PFSK-1 (cell line): Measurements from ENCODE around the gene MTG2.

ENCODE experiments used
- FOXP2 ChIP-seq: optimal IDR thresholded peaks from 2 replicates; pipeline ENCODE3; 2011; ENCODE audit warnings: borderline replicate concordance, control low read depth, inconsistent platforms; ENCODE audit not compliant: insufficient read depth; ENCODE audit errors: extremely low read length, extremely low read depth
- POLR2AphosphoS5 ChIP-seq: IDR thresholded peaks from 2 replicates; pipeline ENCODE4 v1.6.1; 2012; ENCODE audit warnings: low read depth, mild to moderate bottlenecking, control low read depth, low read length, moderate library complexity
- REST ChIP-seq, 2 experiments: IDR thresholded peaks; 2 replicates each; pipeline versions ENCODE4 v1.6.1 to v1.8.0; 2011 to 2012; ENCODE audit warnings: low read depth in 2 of 2, low read length in 2 of 2, control low read depth in 1 of 2, inconsistent platforms in 1 of 2, mild to moderate bottlenecking in 1 of 2, moderate library complexity in 1 of 2; ENCODE audit not compliant: insufficient read depth in 1 of 2
- SIN3A ChIP-seq: IDR thresholded peaks from 2 replicates; pipeline ENCODE4 v1.6.1; 2012; ENCODE audit warnings: mild to moderate bottlenecking, low read length, moderate library complexity, borderline replicate concordance; ENCODE audit not compliant: insufficient read depth
- TAF1 ChIP-seq: IDR thresholded peaks from 2 replicates; pipeline ENCODE4 v1.6.1; 2012; ENCODE audit warnings: low read length, control low read depth, borderline replicate concordance; ENCODE audit not compliant: insufficient read depth

MTG2 gene

GRCh38 chr20:62245911-62246280, 63.1 kb downstream of the MTG2 start:
- TF ChIP-seq POLR2AphosphoS5 (no peak), REST (IDR thresholded peaks at IDR 0.05; ENCODE audit: insufficient read depth in 1 of 2, low read depth in 2 of 2, low read length in 2 of 2) (no peak), TAF1 (no peak), FOXP2 (no peak), SIN3A (no peak)

GRCh38 chr20:62246431-62246830, 63.6 kb downstream of the MTG2 start:
- TF ChIP-seq SIN3A (no peak), POLR2AphosphoS5 (no peak), TAF1 (no peak), FOXP2 (no peak), REST (IDR thresholded peaks at IDR 0.05; ENCODE audit: insufficient read depth in 1 of 2, low read depth in 2 of 2, low read length in 2 of 2) (no peak)

- TF ChIP-seq POLR2AphosphoS5 (no peak), SIN3A (no peak), TAF1 (no peak), FOXP2 (no peak)
Measured at GRCh38 chr20:62246872-62247652, 64.2 kb downstream of the MTG2 start.

- TF ChIP-seq SIN3A (no peak), TAF1 (no peak), REST (IDR thresholded peaks at IDR 0.05; ENCODE audit: insufficient read depth in 1 of 2, low read depth in 2 of 2, low read length in 2 of 2) (no peak), FOXP2 (no peak)
Measured at GRCh38 chr20:62248890-62249560, 66.2 kb downstream of the MTG2 start.

DNA sequence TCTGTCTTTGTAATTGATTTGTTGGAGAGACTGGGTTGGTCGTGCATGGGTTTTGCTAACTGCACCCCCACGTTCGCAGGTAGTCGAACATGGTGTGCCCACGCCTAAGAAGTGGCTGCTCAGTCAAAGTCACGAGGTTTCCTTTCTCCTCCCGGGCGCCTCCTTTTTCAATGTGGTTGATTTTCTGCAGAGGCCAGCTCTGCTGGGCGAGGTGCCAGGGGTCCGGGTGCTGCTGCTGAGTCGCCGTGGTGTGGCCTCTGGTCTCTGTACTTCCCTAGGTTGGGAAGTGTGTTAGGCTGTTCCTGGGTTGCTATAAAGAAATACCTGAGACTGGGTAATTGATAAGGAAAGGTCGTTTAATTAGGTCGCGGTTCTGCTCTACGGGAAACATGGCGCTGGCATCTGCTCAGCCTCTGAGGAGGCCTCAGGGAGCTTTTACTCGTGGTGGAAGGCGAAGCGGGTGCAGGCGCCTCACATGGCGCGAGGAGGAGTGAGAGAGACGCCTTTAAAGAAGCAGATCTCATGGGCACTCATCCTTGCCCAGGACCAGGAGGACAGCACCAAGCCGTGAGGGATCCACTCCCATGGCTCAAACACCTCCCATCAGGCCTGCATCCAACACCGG, 69.6 kb downstream of the MTG2 start:
- TF ChIP-seq FOXP2 = no peak
- TF ChIP-seq SIN3A = no peak
- TF ChIP-seq REST (IDR thresholded peaks at IDR 0.05; ENCODE audit: insufficient read depth in 1 of 2, low read depth in 2 of 2, low read length in 2 of 2) = no peak
- TF ChIP-seq POLR2AphosphoS5 = no peak
- TF ChIP-seq TAF1 = no peak
